ENCODE results near the gene SLC25A21. TPM values are rescaled to one million over a fixed set of nuclear protein-coding genes. Genes with fewer than 3 reads are reported as not detected.
A peak's percentile ranks its signal among the peaks of the same experiment; 100 is the strongest.

SLC25A21 gene
- total RNA-seq (2016; rRNA removed; fragmentation: Illumina TruSeq; extraction: Trizol) (2.9 and 3.3 TPM in 2 replicates), polyA plus RNA-seq (2011; rRNA removed) (0.60 and 1.9 TPM in 2 replicates), polyA minus RNA-seq (2011; rRNA and poly(A)+ RNA removed; ENCODE audit: low replicate concordance) (1.1 and 1.9 TPM in 2 replicates), Bru-seq, nascent RNA (percentile 43 among the genes with signal in this experiment), BruChase-seq, experiment 1, labeled RNA remaining after a 6-hour chase (percentile 49 among the genes with signal in this experiment), BruChase-seq, experiment 2, labeled RNA remaining after a 2-hour chase (percentile 62 among the genes with signal in this experiment)
- 0.44 and 0.51 TPM in 2 replicates for total RNA-seq (2016; cell fraction: cytosol; rRNA removed; fragmentation: Illumina TruSeq; extraction: Trizol; ENCODE audit: low read depth)
- total RNA-seq (2016; cell fraction: insoluble cytoplasmic fraction; rRNA removed; fragmentation: Illumina TruSeq; extraction: Trizol), result 3.2 and 3.8 TPM in 2 replicates
- total RNA-seq (2016; cell fraction: membrane; rRNA removed; fragmentation: Illumina TruSeq; extraction: Trizol), result 1.3 and 2.0 TPM in 2 replicates
- total RNA-seq (2016; cell fraction: nucleus; rRNA removed; fragmentation: Illumina TruSeq; extraction: Trizol), result 4.4 and 5.0 TPM in 2 replicates
- polyA plus RNA-seq (2011; cell fraction: cytosol; rRNA removed), result 0.47 and 0.60 TPM in 2 replicates
- 0.29 and 0.43 TPM in 2 replicates for polyA plus RNA-seq (2011; cell fraction: nucleus; rRNA removed)
- 0.44 and 1.4 TPM in 2 replicates for polyA plus RNA-seq (2012)
- 0.25 and 0.49 TPM in 2 replicates for polyA plus RNA-seq (2016; cell fraction: cytosol; fragmentation: Illumina TruSeq; extraction: Trizol; ENCODE audit: low read depth)
- 2.5 and 2.7 TPM in 2 replicates for polyA plus RNA-seq (2016; cell fraction: insoluble cytoplasmic fraction; fragmentation: Illumina TruSeq; extraction: Trizol; ENCODE audit: low read depth)
- polyA plus RNA-seq (2016; cell fraction: membrane; fragmentation: Illumina TruSeq; extraction: Trizol; ENCODE audit: low read depth), result 0.44 and 0.46 TPM in 2 replicates
- 1.4 and 1.6 TPM in 2 replicates for polyA plus RNA-seq (2016; cell fraction: nucleus; fragmentation: Illumina TruSeq; extraction: Trizol; ENCODE audit: insufficient read depth, low read depth)
- 0.26 and 2.6 TPM in 2 replicates for polyA minus RNA-seq (2011; cell fraction: cytosol; rRNA and poly(A)+ RNA removed)
- 2.4 and 2.7 TPM in 2 replicates for polyA minus RNA-seq (2011; cell fraction: nucleus; rRNA and poly(A)+ RNA removed)
- long read RNA-seq, experiment 1, partial matches to known transcripts, result 0 of 1 reads
- long read RNA-seq, experiment 1, other reads (novel, unspliced or antisense), result 1 of 1 reads
- long read RNA-seq, experiment 2, partial matches to known transcripts, result 0 of 3 reads
- long read RNA-seq, experiment 2, other reads (novel, unspliced or antisense), result 3 of 3 reads

GRCh38 chr14:37172024-37172869 lies at the start of gene SLC25A21:
TSS of gene SLC25A21 (minus strand) at chr14:37172606.
- peaks cover 14% of the 10 kb centered on the region for H3K4me1 ChIP-seq (ENCODE audit: insufficient read depth, low read length)
- peak within 1 kb of the TSS; percentile 91 for H2AFZ ChIP-seq (ENCODE audit: low read length)
- peak within 1 kb of the TSS; percentile 75 for H3K9ac ChIP-seq (ENCODE audit: insufficient read depth, low read depth, low read length)
- no peak for FAIRE-seq
- CTCF ChIA-PET (ENCODE audit: low intra/inter-chr PET ratio, low total read pairs), result no interaction called here
- no peaks in the 10 kb centered on the region for H4K20me1 ChIP-seq (ENCODE audit: insufficient read depth, low read length)
- POLR2A ChIA-PET, result interaction anchor here (0.7 to 3.4 kb wide), 11 partner anchors 9 to 852 kb away, joined by 3 to 29 read pairs (median 4); partner anchors contain the start of genes MBIP and MIPOL1
- H3K4me3 ChIP-seq (replicated peaks in 1 of 3; ENCODE audit: insufficient read depth in 1 of 3, low read depth in 2 of 3, low read length in 3 of 3), result peak within 1 kb of the TSS; percentile 64 to 83 (median 71)
- H3K4me2 ChIP-seq (ENCODE audit: low read depth, low read length), result peak within 1 kb of the TSS; percentile 94
- in situ Hi-C loops (cut with HindIII; ENCODE audit: extremely low pct_ligation_motif_present, low pct_unique_long_range_greater_than_20kb) (no loop called here), intact Hi-C loops (cut with micrococcal nuclease; ENCODE audit: unreplicated experiment) (loop anchor here (1.0 to 10.0 kb wide), 2 partner anchors 26 to 1523 kb away; no protein-coding TSS in a partner anchor)
- no peaks in the 10 kb centered on the region for H3K79me2 ChIP-seq (ENCODE audit: insufficient read depth, low read length)
- TSS peak; percentile 83 for BruUV-seq (replicated peaks)
- no peaks in the 10 kb centered on the region for H3K36me3 ChIP-seq (replicated peaks in 1 of 2; ENCODE audit: control insufficient read depth in 1 of 2, insufficient read depth in 2 of 2, low read length in 2 of 2)
- no peaks in the 10 kb centered on the region for H3K9me3 ChIP-seq (ENCODE audit: low read length)
- 2% methylated on average over 63 of the region's 66 CpGs for WGBS (ENCODE audit: low lambda C conversion rate)
- peaks cover 0 to 12% of the 10 kb centered on the region in 2 experiments; a peak in 1 of 5 replicates for H3K27me3 ChIP-seq (ENCODE audit: control insufficient read depth in 1 of 2, insufficient read depth in 2 of 2, low read length in 2 of 2)
- ATAC-seq, result peak; percentile 96
- peak; percentile 85 for DNase-seq (ENCODE audit: low spot score)
- peak within 1 kb of the TSS; percentile 69 for H3K27ac ChIP-seq (ENCODE audit: extremely low read length, insufficient read depth, low read length)
- TF ChIP-seq CENPBD1 (CRISPR knock-in tag; IDR thresholded peaks at IDR 0.05; ENCODE audit: borderline replicate concordance, low read depth) (0 out of 2 replicates have a peak, but pooled peaks have one; percentile 96), DBP (CRISPR knock-in tag; IDR thresholded peaks at IDR 0.05; ENCODE audit: not compliant biosample characterization) (peak; percentile 91), ZFP82 (CRISPR knock-in tag; IDR thresholded peaks at IDR 0.05; ENCODE audit: borderline replicate concordance) (peak; percentile 99), TFAP4 (IDR thresholded peaks at IDR 0.05; ENCODE audit: borderline replicate concordance, low read depth) (peak; percentile 46; the same call in 1 of the 2 replicates), USF2 (IDR thresholded peaks at IDR 0.05; ENCODE audit: low read depth, low read length) (no peak), USF2 (CRISPR knock-in tag; IDR thresholded peaks at IDR 0.05; ENCODE audit: borderline replicate concordance) (peak; percentile 67), TBP (CRISPR knock-in tag; IDR thresholded peaks at IDR 0.05) (0 out of 2 replicates have a peak, but pooled peaks have one; percentile 82), FOSL1 (CRISPR knock-in tag; IDR thresholded peaks at IDR 0.05; ENCODE audit: borderline replicate concordance) (peak; percentile 56; the same call in 1 of the 2 replicates), JUNB (CRISPR knock-in tag; IDR thresholded peaks at IDR 0.05; ENCODE audit: borderline replicate concordance) (peak; percentile 92), NONO (IDR thresholded peaks at IDR 0.05) (no peak), NONO (CRISPR knock-in tag; conservative IDR thresholded peaks at IDR 0.05) (peak; percentile 97), ZNF180 (CRISPR knock-in tag; IDR thresholded peaks at IDR 0.05; ENCODE audit: borderline replicate concordance, low read depth) (peak; percentile 55; the same call in 1 of the 2 replicates)
